ENCODE measurements around the gene BYSL.

DNA sequence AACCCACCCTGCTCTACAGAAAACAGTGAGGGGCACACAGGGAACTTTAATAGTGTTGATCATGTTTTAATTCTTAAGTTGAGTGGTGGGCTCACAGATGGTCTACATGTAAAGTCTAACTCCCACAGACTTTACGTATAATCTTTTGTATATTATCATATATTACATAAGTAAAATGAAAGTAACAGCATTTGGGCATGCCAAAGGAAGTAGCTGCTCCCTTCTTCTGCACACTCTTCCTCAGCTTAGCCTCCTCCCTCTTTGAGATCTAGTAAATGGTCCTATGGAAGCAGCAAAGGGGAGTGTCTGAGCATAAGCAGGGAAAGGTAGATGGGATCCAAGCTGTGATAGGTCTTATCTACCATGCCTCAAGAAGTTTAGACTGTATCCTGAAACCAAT is 11.6 kb upstream of the BYSL start:
- TF ChIP-seq, protein P1, sequence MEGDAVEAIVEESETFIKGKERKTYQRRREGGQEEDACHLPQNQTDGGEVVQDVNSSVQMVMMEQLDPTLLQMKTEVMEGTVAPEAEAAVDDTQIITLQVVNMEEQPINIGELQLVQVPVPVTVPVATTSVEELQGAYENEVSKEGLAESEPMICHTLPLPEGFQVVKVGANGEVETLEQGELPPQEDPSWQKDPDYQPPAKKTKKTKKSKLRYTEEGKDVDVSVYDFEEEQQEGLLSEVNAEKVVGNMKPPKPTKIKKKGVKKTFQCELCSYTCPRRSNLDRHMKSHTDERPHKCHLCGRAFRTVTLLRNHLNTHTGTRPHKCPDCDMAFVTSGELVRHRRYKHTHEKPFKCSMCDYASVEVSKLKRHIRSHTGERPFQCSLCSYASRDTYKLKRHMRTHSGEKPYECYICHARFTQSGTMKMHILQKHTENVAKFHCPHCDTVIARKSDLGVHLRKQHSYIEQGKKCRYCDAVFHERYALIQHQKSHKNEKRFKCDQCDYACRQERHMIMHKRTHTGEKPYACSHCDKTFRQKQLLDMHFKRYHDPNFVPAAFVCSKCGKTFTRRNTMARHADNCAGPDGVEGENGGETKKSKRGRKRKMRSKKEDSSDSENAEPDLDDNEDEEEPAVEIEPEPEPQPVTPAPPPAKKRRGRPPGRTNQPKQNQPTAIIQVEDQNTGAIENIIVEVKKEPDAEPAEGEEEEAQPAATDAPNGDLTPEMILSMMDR (IDR thresholded peaks at IDR 0.05; ENCODE audit: poor library complexity, severe bottlenecking), result no peak
- TF ChIP-seq EP300 (conservative IDR thresholded peaks at IDR 0.05; ENCODE audit: poor library complexity, severe bottlenecking), result no peak
